Activated CD4-positive, alpha-beta T cell treated with anti-CD3 and anti-CD28 coated beads for 24 hours (primary cell): Measurements from ENCODE around the gene EEF1B2.
"Not testable (repeated sequence)": the region's sequence is repeated elsewhere in the genome, so short reads cannot be mapped to it uniquely, and the experiment has no call there.

Experiments used
- DNase-seq, 2 donors: peaks; one replicate each; pipeline ENCODE4 v3.0.0-alpha.2; 2020; ENCODE audit warnings: low read depth in 2 of 2

EEF1B2 gene

GRCh38 chr2:206159346-206160124, at the start of gene EEF1B2, which contains the start of gene NDUFS1:
Gene EEF1B2 (plus strand): TSS chr2:206159895. CDS start chr2:206159980, 85 bp downstream.
Gene NDUFS1 (minus strand): TSS chr2:206159444. CDS start chr2:206153678, 5,766 bp downstream.
- peak; percentile 94 to 95 for DNase-seq

- no peak for DNase-seq
These were observed 47.6 kb upstream of the EEF1B2 start for GRCh38 chr2:206112108-206112507.

DNA sequence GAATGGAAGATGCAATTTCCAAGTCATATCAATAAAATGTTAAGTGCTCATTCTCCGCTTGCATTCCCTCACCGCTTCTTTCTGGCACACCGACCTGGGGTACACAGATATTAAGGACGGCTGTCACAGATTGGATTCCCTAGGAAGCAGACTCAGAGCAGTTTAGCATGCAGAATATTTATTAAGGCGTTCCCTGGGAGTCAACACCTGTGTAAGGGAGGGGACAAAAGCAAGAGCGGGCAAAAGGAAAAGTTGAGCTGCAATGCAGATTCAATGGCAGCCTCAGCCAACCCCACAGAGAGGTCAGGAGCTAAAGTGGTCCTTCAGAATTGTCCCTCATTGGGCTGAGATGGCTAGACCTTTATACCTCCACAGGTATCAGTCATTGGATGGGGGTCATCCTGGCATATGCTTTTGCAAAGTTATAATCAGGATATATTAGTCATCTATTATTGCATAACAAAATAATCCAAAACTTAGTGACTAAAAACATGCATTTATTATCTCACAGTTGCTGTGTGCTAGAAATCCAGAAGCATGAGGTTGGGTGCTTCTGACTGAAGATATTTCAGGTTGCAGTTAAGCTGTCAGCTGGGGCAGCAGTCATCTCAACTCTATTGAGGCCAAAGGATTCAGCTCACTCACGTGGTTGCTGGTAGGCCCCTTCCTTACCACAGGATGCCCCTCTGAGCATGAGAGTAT, 46.7 kb upstream of the EEF1B2 start:
- DNase-seq, result no peak

DNA sequence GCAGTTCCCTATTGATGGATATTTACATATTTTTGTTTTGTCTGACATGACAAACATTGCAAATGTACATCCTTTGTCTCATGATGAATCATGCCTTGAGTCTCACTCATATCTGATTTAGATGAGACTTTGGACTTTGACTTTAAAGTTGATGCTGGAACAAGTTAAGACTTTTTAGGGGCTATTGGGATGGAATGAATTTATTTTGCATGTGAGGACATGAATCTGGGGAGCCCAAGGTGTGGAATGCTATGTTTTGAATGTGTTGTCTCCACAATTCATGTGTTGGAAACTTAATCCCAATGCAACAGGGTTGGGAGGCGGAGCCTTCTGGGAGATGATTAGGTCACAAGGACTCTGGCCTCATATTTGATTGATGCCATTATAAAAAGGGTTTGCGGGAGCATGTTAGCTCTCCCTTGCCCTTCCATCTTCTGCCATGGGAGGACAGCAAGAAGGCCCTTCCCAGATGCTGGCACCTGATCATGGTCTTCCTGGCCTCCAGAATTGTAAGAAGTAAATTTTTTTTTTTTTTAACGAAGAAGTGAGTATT, 44.6 kb upstream of the EEF1B2 start:
- no peak for DNase-seq

DNA sequence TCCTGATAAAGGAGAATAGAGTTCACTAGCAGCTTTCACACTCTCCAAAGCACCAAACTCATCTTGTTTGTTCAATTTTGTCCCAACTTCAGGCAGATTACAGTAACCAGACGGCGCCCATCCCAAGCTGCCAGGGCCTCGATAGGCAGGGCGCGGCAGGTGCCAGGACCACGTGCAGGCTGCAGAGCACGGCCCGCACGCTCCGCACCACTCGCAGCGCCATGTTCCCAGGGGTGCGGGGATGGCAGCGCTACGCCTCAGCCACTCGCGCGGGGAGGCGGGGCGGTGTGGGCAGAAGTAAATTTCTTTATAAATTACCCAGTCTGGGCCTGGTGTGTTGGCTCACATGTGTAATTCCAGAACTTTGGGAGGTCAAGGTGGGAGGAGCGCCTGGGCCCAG, 43.4 kb upstream of the EEF1B2 start:
- DNase-seq, result no peak

DNA sequence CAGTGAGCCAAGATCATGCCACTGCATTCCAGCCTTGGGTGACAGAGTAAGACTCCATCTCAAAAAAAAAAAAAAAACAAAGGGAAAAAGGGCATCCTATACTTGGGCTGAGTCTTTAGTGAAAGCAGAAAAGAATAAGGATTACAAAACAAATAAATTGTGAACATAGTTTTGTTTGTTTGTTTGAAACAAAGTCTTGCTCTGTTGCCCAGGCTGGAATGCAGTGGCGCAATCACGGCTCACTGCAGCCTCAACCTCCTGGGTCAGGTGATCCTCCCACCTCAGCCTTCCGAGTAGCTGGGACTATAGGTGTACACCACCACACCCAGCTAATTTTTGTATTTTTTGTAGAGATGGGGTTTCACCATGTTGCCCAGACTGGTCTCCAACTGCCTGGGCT, 37.1 kb upstream of the EEF1B2 start:
- not testable (repeated sequence) for DNase-seq

DNA sequence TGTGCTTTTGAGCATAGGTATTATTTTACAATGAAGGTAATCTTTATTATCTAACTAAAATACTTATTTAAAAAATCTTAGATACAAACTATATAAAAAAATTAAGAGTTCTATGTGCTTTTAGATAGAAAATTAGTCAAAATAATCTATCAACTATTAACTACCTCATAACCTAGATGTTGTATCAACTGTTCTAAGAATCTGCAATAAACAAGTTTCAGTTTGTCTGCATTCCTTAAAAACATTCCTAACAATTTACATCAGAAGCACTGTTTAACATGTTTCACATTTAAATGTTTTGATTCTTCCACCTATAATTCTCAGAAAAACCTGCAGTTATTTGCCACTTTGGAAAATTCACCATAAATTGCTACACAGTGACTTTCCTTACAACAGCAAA, 33.8 kb upstream of the EEF1B2 start:
- DNase-seq, result no peak

- DNase-seq, result no peak
These were observed 32.0 kb upstream of the EEF1B2 start for GRCh38 chr2:206127656-206128055.

DNA sequence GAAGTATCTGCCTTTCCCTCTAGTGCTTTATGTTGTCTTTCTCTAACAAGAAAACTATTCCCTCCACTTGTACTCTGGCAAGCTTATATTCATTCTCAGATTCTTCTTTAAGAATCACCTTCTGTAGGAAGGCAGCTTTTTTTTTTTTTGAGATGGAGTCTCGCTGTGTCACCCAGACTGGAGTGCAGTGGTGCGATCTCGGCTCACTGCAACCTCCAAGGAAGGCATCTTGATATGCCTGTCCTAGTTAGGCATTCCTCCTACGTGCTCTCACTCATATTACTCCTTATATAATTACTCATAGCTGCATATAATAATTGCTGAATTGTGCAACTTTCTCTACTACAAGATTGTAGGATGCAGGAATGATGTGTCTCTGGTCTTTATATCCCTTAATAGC, 16.2 kb upstream of the EEF1B2 start:
- no peak for DNase-seq

- DNase-seq, result no peak
These were observed 15.3 kb upstream of the EEF1B2 start for GRCh38 chr2:206144383-206144782.

GRCh38 chr2:206145665-206146064, 14.0 kb upstream of the EEF1B2 start:
- no peak for DNase-seq

- DNase-seq, result no peak
These were observed 10.4 kb upstream of the EEF1B2 start for GRCh38 chr2:206149330-206149729.

- no peak for DNase-seq
These were observed 9.5 kb upstream of the EEF1B2 start for GRCh38 chr2:206150168-206150567.

GRCh38 chr2:206150631-206151030, 9.1 kb upstream of the EEF1B2 start:
- DNase-seq, result no peak

DNA sequence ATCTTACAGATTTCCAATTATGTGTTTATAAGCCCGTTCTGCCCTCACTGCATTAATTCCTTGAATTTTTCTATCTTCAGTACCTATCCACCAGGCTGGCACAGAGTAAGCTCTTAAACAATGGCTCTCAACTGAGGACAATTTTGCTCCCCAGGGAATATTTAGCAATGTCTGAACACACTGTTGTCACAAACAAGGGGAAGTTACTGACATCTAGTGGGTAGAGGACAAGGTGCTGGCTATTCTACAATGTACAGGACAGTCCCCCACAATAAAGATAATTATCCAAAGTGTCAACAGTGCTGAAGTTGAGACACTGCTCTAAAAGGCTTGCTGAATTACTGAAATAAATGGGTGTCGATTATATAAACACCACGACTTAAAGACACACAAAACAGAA, 5.5 kb upstream of the EEF1B2 start:
- DNase-seq, result no peak

DNA sequence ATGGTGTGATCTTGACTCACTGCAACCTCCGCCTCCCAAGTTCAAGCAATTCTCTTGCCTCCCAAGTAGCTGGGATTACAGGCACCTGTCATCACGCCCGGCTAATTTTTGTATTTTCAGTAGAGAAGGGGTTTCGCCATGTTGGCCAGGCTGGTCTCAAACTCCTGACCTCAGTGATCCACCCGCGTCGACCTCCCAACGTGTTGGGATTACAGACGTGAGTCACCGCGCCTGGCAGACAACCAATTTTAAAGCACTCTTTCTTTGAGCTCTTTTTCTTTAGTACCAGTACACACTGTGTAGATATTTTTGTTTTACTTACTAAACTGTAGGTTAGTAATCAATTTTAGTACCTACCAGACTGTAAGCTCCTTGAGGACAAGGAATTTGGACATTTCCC, 2.7 kb upstream of the EEF1B2 start:
- not testable (repeated sequence) for DNase-seq

DNA sequence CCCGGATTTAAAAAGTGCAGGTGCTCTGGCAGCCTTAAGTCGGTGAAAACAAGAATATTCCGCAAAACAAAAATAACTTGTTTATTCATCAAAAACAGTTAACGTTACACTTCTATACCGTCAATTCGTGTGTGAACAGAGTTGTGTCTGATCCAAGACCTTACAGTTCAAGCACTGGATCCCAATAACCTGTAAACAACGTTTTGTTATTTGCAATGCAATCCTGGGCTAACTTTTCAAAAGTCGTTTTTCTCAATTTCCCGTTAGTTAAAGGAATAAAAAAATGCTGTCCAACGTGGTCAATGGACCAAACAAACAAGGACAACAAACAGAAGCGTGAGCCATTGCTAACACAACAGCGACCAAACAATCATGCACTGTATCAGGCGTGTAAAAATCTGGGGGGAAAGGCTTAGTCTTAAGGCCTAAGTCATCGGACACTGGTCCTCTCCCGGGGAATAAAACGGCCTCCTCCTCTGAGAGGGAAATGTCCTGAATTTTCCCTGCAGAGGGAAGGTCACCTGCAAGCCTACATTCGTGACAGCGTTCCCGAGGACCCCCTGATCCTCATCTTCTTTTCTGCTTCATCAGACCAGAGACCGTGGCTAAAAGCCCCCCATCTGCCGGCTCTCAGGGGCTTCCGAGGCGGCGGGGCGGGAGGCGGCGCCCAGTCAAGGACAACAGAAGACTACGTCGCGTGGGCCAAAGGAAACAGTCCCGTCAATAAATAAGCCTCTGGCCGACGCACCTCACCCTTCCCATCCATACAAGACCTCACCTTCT, 941 bp upstream of the EEF1B2 start:
- no peak for DNase-seq

GRCh38 chr2:206160125-206160806, 571 bp downstream of the EEF1B2 start:
- DNase-seq, result peak in 1 of 2 donors; percentile 51

DNA sequence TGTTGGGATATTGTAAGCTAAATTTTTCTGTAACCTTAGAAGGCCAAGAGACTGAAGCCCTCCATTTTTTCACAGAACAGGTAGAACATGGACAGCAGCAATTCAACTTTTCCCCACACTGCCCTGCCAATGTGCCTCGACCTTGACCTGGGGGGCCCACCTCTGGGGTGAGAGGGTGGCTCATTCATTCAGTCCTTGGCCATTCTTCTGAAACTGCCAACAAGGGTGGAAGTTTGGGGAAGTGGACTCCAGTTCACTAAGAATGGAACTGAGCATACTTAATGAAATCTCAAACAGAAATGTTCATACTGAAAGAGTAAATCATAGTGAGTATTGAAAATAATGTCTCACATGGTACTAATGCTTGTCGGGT, 1.1 kb downstream of the EEF1B2 start:
- DNase-seq, result no peak

GRCh38 chr2:206162401-206162800, 2.7 kb downstream of the EEF1B2 start:
- not testable (repeated sequence) for DNase-seq

GRCh38 chr2:206163251-206163880, 3.7 kb downstream of the EEF1B2 start:
- no peak for DNase-seq
